Transverse colon (tissue), 4 donors: Measurements from ENCODE around the gene CALN1.

Experiments used
- POLR2A ChIP-seq: fragments of 450-650 bp; IDR thresholded peaks from one replicate; pipeline ENCODE4 v1.6.1; 2016; ENCODE audit warnings: antibody characterized with exemption, mild to moderate bottlenecking, moderate library complexity
- POLR2AphosphoS5 ChIP-seq, 3 donors: sonication (generic); formaldehyde crosslinking; IDR thresholded peaks; one replicate each; pipeline ENCODE4 v1.6.1; 2016; ENCODE audit warnings: antibody characterized with exemption in 3 of 3
- TF ChIP-seq, protein P1 (sequence below), 5 experiments: fragments of 200-600 bp in 3 of 5; fragments of 450-650 bp in 2 of 5; sonication (generic) in 3 of 5; IDR thresholded peaks; 1 replicate in 2 of 5; 2 replicates in 3 of 5; pipeline ENCODE4 v1.5.1; 2016 to 2017; ENCODE audit warnings: antibody characterized with exemption in 5 of 5, inconsistent platforms in 3 of 5, mild to moderate bottlenecking in 2 of 5, moderate library complexity in 1 of 5

- TF ChIP-seq, protein P1, sequence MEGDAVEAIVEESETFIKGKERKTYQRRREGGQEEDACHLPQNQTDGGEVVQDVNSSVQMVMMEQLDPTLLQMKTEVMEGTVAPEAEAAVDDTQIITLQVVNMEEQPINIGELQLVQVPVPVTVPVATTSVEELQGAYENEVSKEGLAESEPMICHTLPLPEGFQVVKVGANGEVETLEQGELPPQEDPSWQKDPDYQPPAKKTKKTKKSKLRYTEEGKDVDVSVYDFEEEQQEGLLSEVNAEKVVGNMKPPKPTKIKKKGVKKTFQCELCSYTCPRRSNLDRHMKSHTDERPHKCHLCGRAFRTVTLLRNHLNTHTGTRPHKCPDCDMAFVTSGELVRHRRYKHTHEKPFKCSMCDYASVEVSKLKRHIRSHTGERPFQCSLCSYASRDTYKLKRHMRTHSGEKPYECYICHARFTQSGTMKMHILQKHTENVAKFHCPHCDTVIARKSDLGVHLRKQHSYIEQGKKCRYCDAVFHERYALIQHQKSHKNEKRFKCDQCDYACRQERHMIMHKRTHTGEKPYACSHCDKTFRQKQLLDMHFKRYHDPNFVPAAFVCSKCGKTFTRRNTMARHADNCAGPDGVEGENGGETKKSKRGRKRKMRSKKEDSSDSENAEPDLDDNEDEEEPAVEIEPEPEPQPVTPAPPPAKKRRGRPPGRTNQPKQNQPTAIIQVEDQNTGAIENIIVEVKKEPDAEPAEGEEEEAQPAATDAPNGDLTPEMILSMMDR (IDR thresholded peaks at IDR 0.05) = no peak
- TF ChIP-seq POLR2AphosphoS5 (IDR thresholded peaks at IDR 0.05) = no peak
- TF ChIP-seq POLR2A = no peak
Observed at GRCh38 chr7:72243329-72243728, 168.8 kb downstream of the CALN1 start.
